ENCODE results near the gene PRKAG2. TPM values are rescaled to one million over a fixed set of nuclear protein-coding genes. Genes with fewer than 3 reads are reported as not detected.

Gene PRKAG2
- total RNA-seq, 1 donor from 2014 or later = 17.7 TPM

DNA sequence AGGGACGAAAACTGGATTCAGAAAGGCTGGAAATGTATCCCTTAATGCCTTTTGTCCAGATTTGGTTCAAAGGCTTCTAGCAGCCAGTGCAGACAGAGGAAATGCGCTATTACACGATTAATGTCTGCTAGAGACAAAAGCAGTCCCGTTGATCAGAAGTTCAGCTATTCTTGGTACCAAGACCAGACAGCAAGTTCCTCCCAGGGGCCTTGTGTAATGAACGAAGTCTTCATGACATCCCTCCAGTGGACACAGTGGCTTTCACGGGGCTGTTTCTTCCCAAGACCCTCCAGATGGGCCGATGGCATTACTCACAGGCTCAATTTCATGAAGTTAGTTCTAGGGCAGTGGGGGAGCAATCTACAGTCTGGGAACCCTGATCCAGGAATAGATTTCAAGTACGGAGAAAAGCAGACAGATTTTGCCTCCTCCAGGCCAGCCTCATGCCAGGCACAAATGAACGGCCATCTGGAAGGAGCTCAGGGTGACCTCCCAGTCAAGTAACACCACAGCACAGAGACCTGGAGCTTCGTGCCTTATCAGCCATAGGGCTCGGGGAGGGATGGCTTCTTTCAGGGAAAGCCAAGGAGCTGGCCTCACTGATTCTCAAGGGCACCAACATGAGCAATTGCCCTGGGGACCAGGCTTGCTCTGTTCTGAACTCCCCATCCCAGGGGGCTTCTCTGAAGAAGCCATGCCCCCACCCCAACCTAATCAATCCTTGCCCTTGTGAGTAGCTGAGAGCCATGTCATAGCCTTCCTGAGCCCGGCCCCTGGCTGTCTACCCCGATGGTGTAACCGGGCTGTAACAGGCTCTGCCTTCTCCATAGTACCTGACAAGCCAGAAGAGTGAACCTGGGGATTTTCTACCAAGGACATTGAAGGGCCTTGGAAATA is 101.1 kb downstream of the PRKAG2 start:
- intact Hi-C loops (cut with micrococcal nuclease) = no loop called here

DNA sequence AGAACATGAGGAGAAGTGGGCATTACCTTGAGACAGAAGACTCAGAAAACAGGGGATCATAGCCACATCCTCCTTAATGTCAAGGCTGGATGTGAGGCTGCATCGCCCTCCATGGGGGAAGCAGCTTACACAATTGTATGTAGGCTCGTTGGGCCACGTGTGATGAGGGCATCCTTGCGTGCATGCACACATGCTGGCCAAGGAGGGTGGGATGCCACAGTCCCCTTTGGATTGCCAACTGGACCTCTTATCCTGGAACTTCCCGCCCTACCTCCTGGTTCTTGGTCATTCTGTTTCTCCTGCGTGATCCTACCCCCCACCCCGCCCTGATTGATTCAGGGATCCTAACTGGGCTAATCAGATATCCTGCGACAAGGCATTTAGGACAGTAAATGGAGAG is 102.0 kb downstream of the PRKAG2 start:
- intact Hi-C loops (cut with micrococcal nuclease) = no loop called here

DNA sequence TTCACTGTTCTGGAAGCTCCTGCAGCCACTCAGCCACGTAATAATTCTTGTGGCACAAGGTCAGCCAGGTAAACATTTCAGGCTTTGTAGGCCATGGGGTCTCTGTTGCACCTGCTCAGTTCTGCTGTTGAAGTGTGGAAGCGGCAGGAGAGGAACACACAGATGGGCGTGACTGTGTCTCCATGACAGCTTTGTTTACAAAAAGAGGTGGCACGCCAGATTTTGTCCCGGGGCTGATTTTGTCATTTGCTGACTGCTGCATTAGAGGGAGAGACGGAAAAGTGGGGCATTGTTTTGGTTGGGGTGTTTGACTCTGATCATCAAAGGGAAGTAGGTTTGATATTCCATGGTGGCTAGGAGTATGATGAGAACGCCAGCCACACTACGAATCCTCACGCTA is 103.1 kb downstream of the PRKAG2 start:
- intact Hi-C loops (cut with micrococcal nuclease) = no loop called here

GRCh38 chr7:151770232-151770631 is 106.7 kb downstream of the PRKAG2 start:
- intact Hi-C loops (cut with micrococcal nuclease) = no loop called here

DNA sequence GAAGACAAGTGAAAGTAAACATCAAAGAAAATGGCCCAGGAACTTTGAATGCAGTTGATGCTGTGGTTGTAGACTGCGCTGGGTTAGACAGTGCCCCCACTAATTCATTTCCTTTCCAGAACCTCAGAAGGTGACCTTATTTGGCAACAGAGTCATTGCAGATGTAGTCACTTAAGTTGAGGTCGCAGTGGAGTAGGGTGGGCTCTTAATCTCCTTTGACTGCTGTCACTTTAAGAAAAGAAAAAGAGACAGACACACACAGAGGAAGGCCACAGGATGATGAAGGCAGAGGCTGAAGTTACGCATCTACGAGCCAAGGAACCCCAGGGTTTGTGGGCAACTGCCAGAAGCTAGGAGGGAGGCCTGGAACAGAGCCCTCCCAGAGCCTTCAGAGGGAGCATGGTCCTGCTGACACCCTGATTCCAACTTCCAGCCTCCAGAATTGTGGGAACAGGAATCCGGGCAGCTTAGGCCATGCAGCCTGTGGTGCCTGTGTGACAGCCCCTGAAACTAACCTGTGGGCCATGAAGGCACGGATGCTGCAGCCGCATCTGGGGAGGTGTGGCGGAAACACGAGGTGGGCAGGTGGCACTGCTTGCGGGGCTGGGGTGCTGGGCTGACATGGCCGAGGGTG is 107.6 kb downstream of the PRKAG2 start:
- intact Hi-C loops (cut with micrococcal nuclease) = loop anchor here (1.0 kb wide), 2 partner anchors 13 kb away; no protein-coding TSS in a partner anchor

- intact Hi-C loops (cut with micrococcal nuclease) = loop anchor here (1.0 kb wide), 2 partner anchors 12 to 14 kb away; no protein-coding TSS in a partner anchor
These were observed 108.1 kb downstream of the PRKAG2 start for GRCh38 chr7:151768805-151769187.

GRCh38 chr7:151767557-151767956 is 109.4 kb downstream of the PRKAG2 start:
- intact Hi-C loops (cut with micrococcal nuclease) = no loop called here

DNA sequence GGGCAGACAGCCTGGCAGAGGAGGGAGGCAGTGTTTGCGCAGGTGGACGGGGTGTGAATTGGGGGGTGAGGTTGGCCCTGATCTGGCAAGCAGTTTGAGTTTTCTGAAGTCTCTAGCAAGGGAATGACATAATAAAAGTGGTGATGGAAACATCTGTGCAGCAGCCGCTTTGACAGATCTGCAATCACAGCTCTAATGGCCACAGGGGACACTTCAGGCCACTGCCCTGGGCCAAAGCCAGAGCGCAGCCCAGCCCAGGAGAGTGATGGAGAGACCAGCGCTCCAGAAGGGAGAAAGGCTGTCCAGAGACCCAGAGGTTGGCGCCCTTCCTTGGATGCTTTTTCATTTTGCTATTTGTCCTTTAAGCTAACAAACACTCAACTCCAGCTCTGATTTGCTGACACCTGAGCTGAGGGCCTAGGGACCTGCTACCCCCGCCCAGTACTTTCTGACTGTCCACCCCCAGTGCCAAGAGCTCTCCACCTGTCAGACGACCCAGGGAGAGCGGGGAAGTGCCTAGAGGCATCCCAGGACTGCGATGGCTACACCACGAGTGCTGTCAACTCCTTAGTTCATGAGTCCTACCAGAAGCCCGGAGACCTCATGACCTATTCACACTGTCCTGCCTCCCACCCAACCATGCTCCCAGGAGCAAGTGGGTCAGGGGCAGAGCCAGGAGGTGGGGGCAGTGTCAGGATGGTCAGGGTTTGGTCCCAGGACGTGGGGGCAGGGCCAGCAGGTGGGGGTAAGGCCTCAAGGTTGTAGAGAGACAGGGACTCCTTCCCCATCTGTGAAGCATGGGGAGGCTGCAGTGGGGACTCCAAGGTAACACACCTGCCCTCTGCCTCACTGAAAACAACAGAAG is 112.6 kb downstream of the PRKAG2 start:
- intact Hi-C loops (cut with micrococcal nuclease) = no loop called here

- intact Hi-C loops (cut with micrococcal nuclease) = no loop called here
These were observed 113.4 kb downstream of the PRKAG2 start for GRCh38 chr7:151763420-151763984.

- intact Hi-C loops (cut with micrococcal nuclease) = no loop called here
These were observed 114.2 kb downstream of the PRKAG2 start for GRCh38 chr7:151762583-151763245.

GRCh38 chr7:151761957-151762356 is 115.0 kb downstream of the PRKAG2 start:
- intact Hi-C loops (cut with micrococcal nuclease) = no loop called here

GRCh38 chr7:151761231-151761630 is 115.7 kb downstream of the PRKAG2 start:
- intact Hi-C loops (cut with micrococcal nuclease) = no loop called here

DNA sequence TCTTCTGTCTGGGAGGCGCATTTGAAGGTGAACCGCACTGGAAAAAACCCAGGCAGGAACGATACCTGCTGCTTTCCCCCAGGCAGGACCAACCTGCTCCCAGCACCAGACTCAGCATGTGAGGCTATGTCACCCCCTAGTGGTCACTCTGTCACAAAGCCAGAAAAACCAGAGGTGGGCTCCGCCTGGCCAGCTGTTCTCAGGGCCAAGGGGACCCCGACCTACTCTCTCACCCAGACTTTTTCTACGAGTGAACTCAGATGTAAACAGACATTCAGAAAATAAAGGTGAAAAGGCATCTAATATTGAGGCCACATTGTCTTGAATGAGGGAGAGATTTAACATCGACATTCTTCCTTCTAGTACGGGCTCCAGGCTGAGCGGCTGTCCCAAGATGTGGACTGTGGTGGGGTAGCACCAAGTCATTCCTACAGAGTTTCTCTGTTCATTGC is 117.3 kb downstream of the PRKAG2 start:
- intact Hi-C loops (cut with micrococcal nuclease) = loop anchor here (1.0 to 5.0 kb wide), 6 partner anchors 133 to 445 kb away; partner anchors contain the start of gene RHEB

DNA sequence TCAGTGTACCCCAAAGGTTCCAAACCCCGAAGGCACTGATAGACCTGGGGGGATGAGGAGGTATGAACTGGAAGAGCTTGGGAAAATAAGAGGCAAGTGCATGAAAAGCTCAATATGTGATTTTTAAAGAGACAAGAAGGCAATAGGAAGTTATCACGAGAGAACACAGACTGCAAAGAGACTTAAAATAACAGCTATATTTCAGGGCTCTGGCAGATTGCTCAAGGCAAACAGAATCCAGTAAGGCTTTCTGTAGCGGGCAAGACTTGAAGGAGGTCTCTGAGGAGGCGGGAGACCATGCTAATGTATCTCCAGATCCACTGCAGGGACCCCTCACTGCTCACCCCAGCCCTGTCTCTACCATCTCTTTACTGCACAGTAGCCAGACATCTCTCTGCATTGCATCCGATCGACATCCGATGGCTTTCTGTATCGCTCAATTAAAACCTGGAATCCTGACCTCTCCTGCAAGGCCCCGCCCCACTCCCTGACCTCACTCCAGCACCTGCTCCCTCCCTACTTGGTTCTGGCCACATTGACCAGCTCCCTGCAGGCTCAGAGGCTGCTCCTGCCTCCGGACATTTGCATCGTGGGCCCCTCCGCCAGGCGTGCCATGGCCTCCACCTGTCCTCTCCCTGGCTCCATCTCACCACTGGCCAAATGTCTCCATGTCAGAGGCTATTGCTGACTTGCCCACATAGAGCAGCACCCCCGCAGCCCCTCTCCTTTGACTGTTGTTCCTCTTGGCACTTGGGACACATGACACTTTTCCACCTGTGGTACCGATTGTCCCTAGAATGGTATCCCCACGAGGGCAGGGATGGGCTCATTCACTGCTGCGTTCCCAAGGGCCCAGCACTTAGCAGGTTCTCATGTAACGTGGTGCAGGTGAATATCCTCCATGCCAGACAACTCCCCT is 118.0 kb downstream of the PRKAG2 start:
- intact Hi-C loops (cut with micrococcal nuclease) = loop anchor here (1.0 to 5.0 kb wide), 6 partner anchors 133 to 444 kb away; partner anchors contain the start of gene RHEB

DNA sequence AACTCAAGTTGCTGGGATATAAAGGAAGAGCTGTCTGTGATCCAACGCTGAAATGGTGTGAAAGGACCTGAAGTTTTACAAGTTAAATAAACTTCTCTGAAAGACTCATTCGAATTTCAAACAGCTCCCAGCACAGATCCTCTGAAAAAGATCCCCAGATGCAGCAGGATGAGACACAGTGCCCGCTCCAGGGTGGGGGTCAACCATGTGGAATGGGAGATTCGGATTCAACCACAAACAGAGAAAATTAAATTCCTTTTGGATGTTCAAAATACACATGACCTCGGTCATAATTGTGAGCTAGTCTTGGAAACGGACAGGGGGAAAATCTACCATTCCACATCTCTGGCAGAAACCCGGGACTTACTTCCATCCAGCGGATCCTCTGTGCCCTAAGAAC is 119.6 kb downstream of the PRKAG2 start:
- intact Hi-C loops (cut with micrococcal nuclease) = loop anchor here (5.0 kb wide), 1 partner anchor 240 kb away; the partner anchor contains the start of gene RHEB

- intact Hi-C loops (cut with micrococcal nuclease) = loop anchor here (1.0 to 5.0 kb wide), 2 partner anchors 12 to 240 kb away; partner anchors contain the start of gene RHEB
These were observed 120.0 kb downstream of the PRKAG2 start for GRCh38 chr7:151756866-151757265.

DNA sequence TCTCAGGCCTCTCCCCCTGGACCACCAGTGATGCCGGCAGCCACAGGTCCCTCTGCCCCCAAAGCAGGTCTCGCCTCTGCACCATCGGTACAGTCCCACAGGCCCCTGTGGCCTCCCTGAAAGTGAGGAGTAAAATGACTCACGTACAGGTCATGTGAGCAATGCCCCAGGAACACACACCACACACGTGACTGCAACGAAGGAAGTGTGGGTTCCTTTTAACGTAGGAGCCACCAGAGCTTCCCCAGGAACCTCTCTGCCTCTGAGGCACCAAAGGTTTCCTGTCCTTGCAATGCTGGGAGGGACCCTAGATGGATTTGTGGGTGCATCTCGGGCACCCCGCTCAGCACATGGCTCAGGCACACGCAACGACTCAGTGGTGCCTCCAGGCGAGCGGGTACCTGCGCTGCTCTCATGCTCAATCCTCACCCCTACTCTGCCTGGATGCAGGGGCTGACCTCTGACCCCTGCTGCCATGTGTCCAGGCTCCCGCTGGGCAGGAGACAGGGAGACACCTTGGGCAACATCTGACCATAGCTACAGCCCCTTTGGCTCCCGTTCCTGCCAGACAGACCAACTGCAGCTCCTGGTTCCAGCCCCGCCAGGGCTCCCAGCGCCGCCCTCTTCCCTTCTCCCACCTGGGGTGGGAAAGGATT is 120.7 kb downstream of the PRKAG2 start:
- intact Hi-C loops (cut with micrococcal nuclease) = loop anchor here (1.0 to 5.0 kb wide), 2 partner anchors 13 to 239 kb away; partner anchors contain the start of gene RHEB

DNA sequence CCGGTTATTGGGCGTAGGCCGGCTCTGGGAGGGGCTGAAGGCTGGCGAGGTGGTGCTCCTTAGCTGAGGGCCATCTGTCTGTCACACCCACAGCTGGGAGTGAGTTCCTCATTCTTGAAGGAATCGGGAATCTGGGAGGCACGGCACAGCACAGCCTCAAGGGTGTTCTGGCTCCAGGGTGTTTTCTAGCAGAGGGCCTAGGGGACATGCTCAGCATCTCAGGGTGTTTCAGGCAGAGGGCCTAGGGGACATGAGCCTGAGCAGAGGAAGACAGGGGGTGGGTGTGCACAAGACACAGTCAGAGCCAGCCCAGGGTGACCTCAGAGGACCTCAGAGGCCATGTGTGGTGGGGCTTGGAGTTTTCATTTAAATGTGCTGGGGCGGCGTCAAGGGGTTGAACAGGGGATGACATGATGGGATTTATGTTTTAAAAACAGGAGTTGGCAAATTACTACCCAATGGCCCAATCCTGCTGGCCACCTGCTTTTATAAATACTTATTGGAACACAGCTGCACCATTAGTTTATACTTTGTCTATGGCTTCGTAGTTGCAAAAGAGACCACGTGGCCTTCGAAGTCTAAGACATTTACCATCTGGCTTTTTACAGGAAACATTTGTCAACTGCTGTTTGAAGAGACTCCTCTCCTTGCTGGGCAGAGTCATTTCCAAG is 121.6 kb downstream of the PRKAG2 start:
- intact Hi-C loops (cut with micrococcal nuclease) = loop anchor here (5.0 kb wide), 1 partner anchor 238 kb away; the partner anchor contains the start of gene RHEB

Measured in T-helper 1 cell treated with Interleukin-12 subunit alpha and Interleukin-12 subunit beta and Interleukin-4 antibody, amounts not matched to agents 30 ng/mL and 1 ng/mL, for 36 hours (primary cell).